Neural cell (in vitro differentiated cells): ENCODE results near the gene C2orf72. TPM values are rescaled to one million over a fixed set of nuclear protein-coding genes. Genes with fewer than 3 reads are reported as not detected.

Experiments
- H2AFZ ChIP-seq: fragments of 200-600, 300-800 bp; sonication (generic), shearing (Covaris generic); 2 replicates; pipeline ENCODE4 v1.6.0; 2014; ENCODE audit warnings: low read depth, mild to moderate bottlenecking, antibody characterized with exemption, low read length, moderate library complexity
- H3F3A ChIP-seq: fragments of 200-600 bp; shearing (Covaris generic); 2 replicates; pipeline ENCODE4 v1.6.1; 2016; ENCODE audit warnings: mild to moderate bottlenecking, moderate library complexity, mixed read lengths, antibody characterized with exemption, low read length; ENCODE audit not compliant: insufficient read depth, poor library complexity, severe bottlenecking
- H3K27ac ChIP-seq: fragments of 200-600, 300-800 bp; sonication (generic), shearing (Covaris generic); 2 replicates; pipeline ENCODE4 v1.5.1; 2014; ENCODE audit warnings: mild to moderate bottlenecking, low read length, moderate library complexity
- H3K27me3 ChIP-seq: fragments of 300-800, 200-600 bp; sonication (generic), shearing (Covaris generic); 2 replicates; pipeline ENCODE4 v1.6.0; 2014; ENCODE audit warnings: mild to moderate bottlenecking, low read depth, low read length, moderate library complexity; ENCODE audit not compliant: insufficient read depth
- H3K36me3 ChIP-seq: fragments of 300-800, 200-600 bp; sonication (generic), shearing (Covaris generic); 2 replicates; pipeline ENCODE4 v1.5.1; 2014; ENCODE audit warnings: mild to moderate bottlenecking, antibody characterized with exemption, low read length, moderate library complexity; ENCODE audit not compliant: insufficient read depth
- H3K4me2 ChIP-seq: fragments of 300-800, 200-600 bp; sonication (generic), shearing (Covaris generic); 2 replicates; pipeline ENCODE4 v1.6.0; 2014; ENCODE audit warnings: mild to moderate bottlenecking, low read length
- H3K4me3 ChIP-seq: fragments of 300-800, 200-600 bp; sonication (generic), shearing (Covaris generic); 2 replicates; pipeline ENCODE4 v1.5.1; 2014; ENCODE audit warnings: mild to moderate bottlenecking, low read length, moderate library complexity
- H3K79me2 ChIP-seq: fragments of 200-600 bp; shearing (Covaris generic); replicated peaks from 2 replicates; pipeline ENCODE4 v1.6.0; 2014; ENCODE audit warnings: mild to moderate bottlenecking, low read length, moderate library complexity; ENCODE audit not compliant: insufficient read depth
- H3K9ac ChIP-seq: fragments of 300-800, 200-600 bp; sonication (generic), shearing (Covaris generic); 2 replicates; pipeline ENCODE4 v1.6.1; 2016; ENCODE audit warnings: mild to moderate bottlenecking, low read length, mixed read lengths
- H3K9me2 ChIP-seq: fragments of 200-600 bp; shearing (Covaris generic); 2 replicates; pipeline ENCODE4 v1.6.1; 2016; ENCODE audit warnings: mild to moderate bottlenecking, low read length, mixed read lengths; ENCODE audit not compliant: insufficient read depth
- H3K9me3 ChIP-seq: fragments of 200-600, 300-800 bp; sonication (generic), shearing (Covaris generic); 2 replicates; pipeline ENCODE4 v1.6.1; 2016; ENCODE audit warnings: mild to moderate bottlenecking, mixed run types, low read length, moderate library complexity, mixed read lengths
- H4K20me1 ChIP-seq: fragments of 200-600 bp; shearing (Covaris generic); 2 replicates; pipeline ENCODE4 v1.6.1; 2016; ENCODE audit warnings: mild to moderate bottlenecking, mixed run types; ENCODE audit not compliant: insufficient read depth
- CTCF ChIP-seq: fragments of 450-650 bp; IDR thresholded peaks from 2 replicates; pipeline ENCODE4 v1.5.1; 2014; ENCODE audit warnings: antibody characterized with exemption, mild to moderate bottlenecking, moderate library complexity; ENCODE audit not compliant: poor library complexity, severe bottlenecking
- EP300 ChIP-seq: fragments of 450-650 bp; conservative IDR thresholded peaks from 2 replicates; pipeline ENCODE4 v1.6.1; 2014; ENCODE audit warnings: antibody characterized with exemption, mild to moderate bottlenecking, moderate library complexity; ENCODE audit not compliant: poor library complexity, severe bottlenecking
- EZH2 ChIP-seq: fragments of 200-600, 300-800 bp; shearing (Covaris generic), sonication (generic); IDR thresholded peaks from 2 replicates; pipeline ENCODE4 v1.6.1; 2014; ENCODE audit warnings: antibody characterized with exemption, low read length, borderline replicate concordance, mild to moderate bottlenecking; ENCODE audit not compliant: insufficient read depth, poor library complexity, severe bottlenecking
- MXI1 ChIP-seq: fragments of 450-650 bp; conservative IDR thresholded peaks from 2 replicates; pipeline ENCODE4 v1.6.1; 2014; ENCODE audit warnings: antibody characterized with exemption, mild to moderate bottlenecking; ENCODE audit not compliant: poor library complexity, severe bottlenecking
- POLR2AphosphoS5 ChIP-seq: IDR thresholded peaks from 2 replicates; pipeline ENCODE4 v1.6.1; 2012
- RAD21 ChIP-seq: fragments of 450-650 bp; conservative IDR thresholded peaks from 2 replicates; pipeline ENCODE4 v1.6.1; 2014; ENCODE audit warnings: antibody characterized with exemption, mild to moderate bottlenecking, moderate library complexity
- REST ChIP-seq: IDR thresholded peaks from 2 replicates; pipeline ENCODE4 v1.6.1; 2012; ENCODE audit warnings: borderline replicate concordance
- SMC3 ChIP-seq: fragments of 450-650 bp; conservative IDR thresholded peaks from 2 replicates; pipeline ENCODE4 v1.6.1; 2014; ENCODE audit warnings: antibody characterized with exemption, mild to moderate bottlenecking, moderate library complexity; ENCODE audit not compliant: poor library complexity
- TAF1 ChIP-seq: IDR thresholded peaks from 2 replicates; pipeline ENCODE4 v1.6.1; 2012; ENCODE audit warnings: low read depth
- polyA plus RNA-seq: library from polyadenylated mRNA; depleted of rRNA; stranded (reverse); fragments of >200 nt; gene quantifications from 2 replicates; pipeline ENCODE4 v1.2.3, GENCODE V29; 2014

Gene C2orf72
- polyA plus RNA-seq, 1 donor from 2014 or later = 37.7 TPM

GRCh38 chr2:230996661-230997060 lies 40.7 kb upstream of the C2orf72 start:
- Histone ChIP-seq H2AFZ (no peak overlapping the region), H3K79me2 (no peaks in the 10 kb centered on the region), H3K9me3 (no peaks in the 10 kb centered on the region), H3K27me3 (no peaks in the 10 kb centered on the region), H3K4me2 (no peak overlapping the region), H3K36me3 (no peaks in the 10 kb centered on the region), H3K9ac (no peak overlapping the region), H4K20me1 (no peaks in the 10 kb centered on the region), H3K4me3 (no peak overlapping the region), H3K27ac (no peak overlapping the region), H3F3A (no peaks in the 10 kb centered on the region), H3K9me2 (no peaks in the 10 kb centered on the region)
- no peak for TF ChIP-seq TAF1
- TF ChIP-seq MXI1 = no peak
- no peak for TF ChIP-seq EP300
- no peak for TF ChIP-seq REST
- no peak for TF ChIP-seq RAD21
- no peak for TF ChIP-seq CTCF
- TF ChIP-seq POLR2AphosphoS5 = no peak
- no peak for TF ChIP-seq EZH2
- no peak for TF ChIP-seq SMC3

GRCh38 chr2:230998882-230999281 lies 38.4 kb upstream of the C2orf72 start:
- H3K27ac ChIP-seq = no peak overlapping the region
- H3K4me3 ChIP-seq = no peak overlapping the region
- no peak overlapping the region for H3K4me2 ChIP-seq
- H3K9me2 ChIP-seq = no peaks in the 10 kb centered on the region
- H2AFZ ChIP-seq = no peak overlapping the region
- no peak overlapping the region for H3K9ac ChIP-seq
- no peaks in the 10 kb centered on the region for H3K27me3 ChIP-seq
- H3K79me2 ChIP-seq = no peaks in the 10 kb centered on the region
- no peaks in the 10 kb centered on the region for H3F3A ChIP-seq
- H4K20me1 ChIP-seq = no peaks in the 10 kb centered on the region
- no peaks in the 10 kb centered on the region for H3K9me3 ChIP-seq
- H3K36me3 ChIP-seq = no peaks in the 10 kb centered on the region
- TF ChIP-seq RAD21 (no peak), SMC3 (no peak), EP300 (no peak), CTCF (no peak), REST (no peak), MXI1 (no peak), EZH2 (no peak), POLR2AphosphoS5 (no peak), TAF1 (no peak)
